DND-41 (cell line): Measurements from ENCODE around the gene RELA.
"Not testable (repeated sequence)": the region's sequence is repeated elsewhere in the genome, so short reads cannot be mapped to it uniquely, and the experiment has no call there.

ENCODE experiments used
- ATAC-seq: fragments of 200-7000 bp; cut with Tn5 transposase; 3 replicates; pipeline ENCODE4 v1.9.1; 2021; ENCODE audit warnings: low read depth; ENCODE audit not compliant: insufficient read depth
- DNase-seq: peaks from one replicate; pipeline ENCODE4 v3.0.0-alpha.2; 2020
- H2AFZ ChIP-seq: 2 replicates; pipeline ENCODE4 v1.6.0; 2012; ENCODE audit warnings: low read depth, low read length
- H3K27ac ChIP-seq: 2 replicates; pipeline ENCODE4 v1.5.1; 2012; ENCODE audit warnings: low read length, inconsistent platforms
- H3K27me3 ChIP-seq: fragments of 200-600 bp; sonication (generic); 2 replicates; pipeline ENCODE4 v1.6.0; 2012; ENCODE audit warnings: low read length, mild to moderate bottlenecking, inconsistent platforms; ENCODE audit not compliant: insufficient read depth, poor library complexity
- H3K36me3 ChIP-seq: 2 replicates; pipeline ENCODE4 v1.5.1; 2012; ENCODE audit warnings: low read length, inconsistent platforms; ENCODE audit not compliant: insufficient read depth
- H3K4me1 ChIP-seq: 2 replicates; pipeline ENCODE4 v1.5.1; 2012; ENCODE audit warnings: mild to moderate bottlenecking, low read length; ENCODE audit not compliant: insufficient read depth
- H3K4me2 ChIP-seq: 2 replicates; pipeline ENCODE4 v1.6.0; 2012; ENCODE audit warnings: mild to moderate bottlenecking, moderate library complexity, low read length, inconsistent platforms; ENCODE audit not compliant: insufficient read depth
- H3K4me3 ChIP-seq, 2 experiments: fragments of 200-600 bp in 1 of 2; shearing (Covaris generic) in 1 of 2; 2 replicates each; pipeline ENCODE4 v1.5.1; 2012 to 2016; ENCODE audit warnings: inconsistent platforms in 2 of 2, low read length in 2 of 2, mild to moderate bottlenecking in 2 of 2, low read depth in 1 of 2, moderate library complexity in 1 of 2
- H3K79me2 ChIP-seq: 2 replicates; pipeline ENCODE4 v1.6.0; 2012; ENCODE audit warnings: low read length, inconsistent platforms; ENCODE audit not compliant: insufficient read depth
- H3K9ac ChIP-seq: 2 replicates; pipeline ENCODE4 v1.6.0; 2012; ENCODE audit warnings: low read depth, mild to moderate bottlenecking, inconsistent platforms, low read length, moderate library complexity
- H3K9me3 ChIP-seq: 2 replicates; pipeline ENCODE4 v1.5.1; 2012; ENCODE audit warnings: low read length, moderate library complexity, mild to moderate bottlenecking, inconsistent platforms; ENCODE audit not compliant: insufficient read depth, severe bottlenecking
- H4K20me1 ChIP-seq: 2 replicates; pipeline ENCODE4 v1.6.0; 2012; ENCODE audit warnings: low read length; ENCODE audit not compliant: insufficient read depth
- EZH2 ChIP-seq: IDR thresholded peaks from 3 replicates; pipeline ENCODE4 v1.6.1; 2012; ENCODE audit warnings: borderline replicate concordance, low read depth, mild to moderate bottlenecking, moderate library complexity, low read length, inconsistent platforms; ENCODE audit not compliant: severe bottlenecking
- TF ChIP-seq, protein P1 (sequence below): IDR thresholded peaks from 2 replicates; pipeline ENCODE4 v1.5.1; 2012; ENCODE audit warnings: borderline replicate concordance, low read length, moderate library complexity, mild to moderate bottlenecking; ENCODE audit not compliant: poor library complexity, severe bottlenecking; ENCODE audit errors: extremely low read depth

Gene RELA

DNA sequence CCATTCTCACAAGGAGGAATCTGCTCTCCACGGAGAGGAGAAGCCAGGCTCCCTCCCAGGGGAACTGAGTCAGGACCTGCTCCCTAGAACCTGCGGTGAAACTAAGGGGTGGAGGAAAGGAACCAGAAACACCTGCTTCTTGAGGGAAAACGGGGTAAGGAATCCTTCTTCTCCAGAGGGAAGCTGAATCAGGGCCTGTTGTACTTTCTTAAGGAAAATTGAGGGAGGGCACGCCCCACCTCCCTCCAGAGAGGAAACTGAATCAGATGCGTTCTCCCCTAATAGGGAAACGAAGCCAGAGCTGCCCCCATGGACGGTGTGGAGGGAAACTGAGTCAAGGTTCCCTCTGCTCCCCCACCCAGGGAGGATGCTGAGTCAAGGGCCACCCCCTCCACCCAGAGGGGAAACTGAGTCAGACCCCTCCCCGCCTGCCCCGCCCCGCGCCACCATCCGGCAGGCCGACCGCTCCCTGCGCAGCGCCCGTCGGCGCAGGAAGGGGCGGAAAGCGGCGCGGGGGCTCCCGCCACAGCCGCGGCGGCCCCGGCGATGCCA lies 393 bp downstream of the RELA start:
- H2AFZ ChIP-seq = peak overlapping the region; percentile 77

DNA sequence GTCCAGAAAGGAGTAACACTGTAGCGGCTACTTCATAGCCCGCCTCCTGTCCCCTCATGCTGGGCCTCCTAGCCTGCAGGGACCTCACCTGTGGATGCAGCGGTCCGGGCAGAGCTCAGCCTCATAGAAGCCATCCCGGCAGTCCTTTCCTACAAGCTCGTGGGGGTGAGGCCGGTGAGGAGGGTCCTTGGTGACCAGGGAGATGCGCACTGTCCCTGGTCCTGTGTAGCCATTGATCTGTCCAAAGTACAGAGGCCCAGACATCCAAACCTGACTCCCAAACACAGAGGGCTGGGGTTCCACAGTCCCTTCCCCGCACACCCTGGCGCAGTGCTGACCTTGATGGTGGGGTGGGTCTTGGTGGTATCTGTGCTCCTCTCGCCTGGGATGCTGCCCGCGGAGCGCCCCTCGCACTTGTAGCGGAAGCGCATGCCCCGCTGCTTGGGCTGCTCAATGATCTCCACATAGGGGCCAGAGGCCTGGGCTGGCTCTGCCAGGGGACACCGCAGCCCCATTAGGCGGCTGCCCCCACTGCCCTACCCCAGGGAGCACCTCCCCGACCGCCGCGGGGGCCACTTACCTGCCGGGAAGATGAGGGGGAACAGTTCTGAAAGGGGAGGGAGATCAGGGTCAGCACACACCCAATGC lies 993 bp downstream of the RELA start:
- no peaks in the 10 kb centered on the region for H3K9me3 ChIP-seq
- H3K27ac ChIP-seq = peak overlapping the region; percentile 65
- H4K20me1 ChIP-seq = peaks cover 35% of the 10 kb centered on the region
- H3K79me2 ChIP-seq = peaks cover 53% of the 10 kb centered on the region
- DNase-seq = no peak
- peak overlapping the region; percentile 98 for H3K4me2 ChIP-seq
- H2AFZ ChIP-seq = no peak overlapping the region; the same call in 1 of the 2 replicates
- H3K4me3 ChIP-seq = peak overlapping the region; percentile 60 to 77
- H3K36me3 ChIP-seq = peaks cover 49% of the 10 kb centered on the region
- peaks cover 33% of the 10 kb centered on the region for H3K4me1 ChIP-seq
- peak overlapping the region; percentile 83 for H3K9ac ChIP-seq
- TF ChIP-seq, protein P1, sequence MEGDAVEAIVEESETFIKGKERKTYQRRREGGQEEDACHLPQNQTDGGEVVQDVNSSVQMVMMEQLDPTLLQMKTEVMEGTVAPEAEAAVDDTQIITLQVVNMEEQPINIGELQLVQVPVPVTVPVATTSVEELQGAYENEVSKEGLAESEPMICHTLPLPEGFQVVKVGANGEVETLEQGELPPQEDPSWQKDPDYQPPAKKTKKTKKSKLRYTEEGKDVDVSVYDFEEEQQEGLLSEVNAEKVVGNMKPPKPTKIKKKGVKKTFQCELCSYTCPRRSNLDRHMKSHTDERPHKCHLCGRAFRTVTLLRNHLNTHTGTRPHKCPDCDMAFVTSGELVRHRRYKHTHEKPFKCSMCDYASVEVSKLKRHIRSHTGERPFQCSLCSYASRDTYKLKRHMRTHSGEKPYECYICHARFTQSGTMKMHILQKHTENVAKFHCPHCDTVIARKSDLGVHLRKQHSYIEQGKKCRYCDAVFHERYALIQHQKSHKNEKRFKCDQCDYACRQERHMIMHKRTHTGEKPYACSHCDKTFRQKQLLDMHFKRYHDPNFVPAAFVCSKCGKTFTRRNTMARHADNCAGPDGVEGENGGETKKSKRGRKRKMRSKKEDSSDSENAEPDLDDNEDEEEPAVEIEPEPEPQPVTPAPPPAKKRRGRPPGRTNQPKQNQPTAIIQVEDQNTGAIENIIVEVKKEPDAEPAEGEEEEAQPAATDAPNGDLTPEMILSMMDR = no peak
- TF ChIP-seq EZH2 = no peak
- H3K27me3 ChIP-seq = no peaks in the 10 kb centered on the region
- ATAC-seq = no peak

More for the DNA sequence above, 393 bp downstream of the RELA start:
- Histone ChIP-seq H3K4me2 (peak overlapping the region; percentile 98), H3K9me3 (no peaks in the 10 kb centered on the region), H3K27ac (peak overlapping the region; percentile 65), H3K4me1 (peaks cover 33% of the 10 kb centered on the region), H3K9ac (peak overlapping the region; percentile 83), H4K20me1 (peaks cover 35% of the 10 kb centered on the region), H3K4me3 (peak overlapping the region; percentile 60 to 77), H3K36me3 (peaks cover 43% of the 10 kb centered on the region), H3K79me2 (peaks cover 53% of the 10 kb centered on the region), H3K27me3 (no peaks in the 10 kb centered on the region)
- ATAC-seq (peak; percentile 1; the same call in 1 of the 3 replicates), DNase-seq (no peak)
- TF ChIP-seq, protein P1 = no peak
- TF ChIP-seq EZH2 = no peak

DNA sequence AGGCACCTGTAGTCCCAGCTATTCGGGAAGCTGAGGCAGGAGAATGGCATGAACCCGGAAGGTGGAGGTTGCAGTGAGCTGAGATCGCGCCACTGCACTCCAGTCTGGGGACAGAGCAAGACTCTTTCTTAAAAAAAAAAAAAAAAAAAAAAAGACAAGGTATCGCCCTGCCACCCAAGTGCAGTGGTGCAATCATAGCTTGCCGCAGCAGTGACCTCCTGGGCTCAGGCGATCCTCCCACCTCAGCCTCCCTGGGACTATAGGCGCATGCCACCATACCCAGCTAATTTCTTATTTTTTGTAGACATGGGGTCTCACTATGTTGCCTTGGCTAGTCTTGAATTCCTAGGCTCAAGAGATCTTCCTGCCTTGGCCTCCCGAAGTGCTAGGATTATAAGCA lies 1.8 kb downstream of the RELA start:
- Histone ChIP-seq H4K20me1 (peaks cover 35% of the 10 kb centered on the region), H3K36me3 (peaks cover 56% of the 10 kb centered on the region), H3K4me2 (peak overlapping the region; percentile 98), H3K9ac (peak overlapping the region; percentile 83; the same call in 1 of the 2 replicates), H3K4me3 (peak overlapping the region in 1 of 2 experiments; percentile 77; a peak in 1 of 4 replicates), H3K79me2 (peaks cover 53% of the 10 kb centered on the region), H3K4me1 (peaks cover 33% of the 10 kb centered on the region)
- not testable (repeated sequence) for H2AFZ ChIP-seq, DNase-seq, H3K27me3 ChIP-seq, ATAC-seq, H3K9me3 ChIP-seq, H3K27ac ChIP-seq

DNA sequence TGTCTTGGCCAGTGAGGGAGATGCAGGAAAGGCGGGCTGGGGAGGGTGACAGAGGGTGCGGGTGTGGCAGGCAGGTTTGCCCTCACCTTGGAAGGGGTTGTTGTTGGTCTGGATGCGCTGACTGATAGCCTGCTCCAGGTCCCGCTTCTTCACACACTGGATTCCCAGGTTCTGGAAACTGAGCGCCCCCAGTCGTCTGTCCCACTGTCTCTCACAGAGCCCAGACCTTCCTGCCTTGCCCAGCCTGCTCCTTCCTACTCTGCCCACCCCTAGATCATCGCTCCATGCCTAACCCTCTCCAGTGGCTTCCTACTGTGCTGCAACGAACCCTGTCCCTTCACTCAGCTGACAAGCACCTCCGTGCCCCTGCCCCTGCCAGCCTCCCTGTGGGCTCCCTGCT lies 2.7 kb downstream of the RELA start:
- peaks cover 39% of the 10 kb centered on the region for H3K4me1 ChIP-seq
- no peak overlapping the region for H3K27ac ChIP-seq
- no peaks in the 10 kb centered on the region for H3K9me3 ChIP-seq
- no peak overlapping the region for H3K4me2 ChIP-seq
- H3K79me2 ChIP-seq = peaks cover 53% of the 10 kb centered on the region
- TF ChIP-seq EZH2 = no peak
- TF ChIP-seq, protein P1 = no peak
- no peak overlapping the region for H2AFZ ChIP-seq
- H3K36me3 ChIP-seq = peaks cover 65% of the 10 kb centered on the region
- DNase-seq (no peak), ATAC-seq (no peak)
- no peak overlapping the region for H3K9ac ChIP-seq
- peaks cover 35% of the 10 kb centered on the region for H4K20me1 ChIP-seq
- H3K27me3 ChIP-seq = no peaks in the 10 kb centered on the region
- H3K4me3 ChIP-seq = no peak overlapping the region
